ENCODE results near the gene CNTNAP5. TPM values are rescaled to one million over a fixed set of nuclear protein-coding genes. Genes with fewer than 3 reads are reported as not detected.

The CNTNAP5 gene
- polyA plus RNA-seq, 1 experiment: not detected

- Histone ChIP-seq H3K4me3 (ENCODE audit: low read depth, low read length) (no peak overlapping the region), H3K36me3 (ENCODE audit: control insufficient read depth, insufficient read depth, low read length) (no peaks in the 10 kb centered on the region), H3K27me3 (ENCODE audit: control insufficient read depth, insufficient read depth, low read length) (no peaks in the 10 kb centered on the region)
- POLR2A ChIA-PET: no interaction called here
- no peak for DNase-seq (ENCODE audit: low read depth)
- TF ChIP-seq CTCF (IDR thresholded peaks at IDR 0.05; ENCODE audit: insufficient read depth, low read depth, low read length): no peak
- CTCF ChIA-PET: no interaction called here
Observed at GRCh38 chr2:124582387-124582786, 557.3 kb downstream of the CNTNAP5 start.

GRCh38 chr2:124584615-124585014 lies 559.5 kb downstream of the CNTNAP5 start:
- ChIA-PET CTCF (no interaction called here), POLR2A (no interaction called here)
- Histone ChIP-seq H3K27me3 (ENCODE audit: control insufficient read depth, insufficient read depth, low read length) (no peaks in the 10 kb centered on the region), H3K4me3 (ENCODE audit: low read depth, low read length) (no peak overlapping the region), H3K36me3 (ENCODE audit: control insufficient read depth, insufficient read depth, low read length) (no peaks in the 10 kb centered on the region)
- no peak for DNase-seq (ENCODE audit: low read depth)
- TF ChIP-seq CTCF (IDR thresholded peaks at IDR 0.05; ENCODE audit: insufficient read depth, low read depth, low read length): no peak

- ChIA-PET POLR2A (no interaction called here), CTCF (interaction anchor here (0.6 kb wide), 1 partner anchor 135 kb away, joined by 3 read pairs; no protein-coding TSS in a partner anchor)
- TF ChIP-seq CTCF (IDR thresholded peaks at IDR 0.05; ENCODE audit: insufficient read depth, low read depth, low read length): no peak
- H3K36me3 ChIP-seq (ENCODE audit: control insufficient read depth, insufficient read depth, low read length): no peaks in the 10 kb centered on the region
- H3K27me3 ChIP-seq (ENCODE audit: control insufficient read depth, insufficient read depth, low read length): no peaks in the 10 kb centered on the region
- no peak overlapping the region for H3K4me3 ChIP-seq (ENCODE audit: low read depth, low read length)
- no peak for DNase-seq (ENCODE audit: low read depth)
Observed at GRCh38 chr2:124585277-124585676, 560.2 kb downstream of the CNTNAP5 start.

- ChIA-PET CTCF (no interaction called here), POLR2A (no interaction called here)
- TF ChIP-seq CTCF (IDR thresholded peaks at IDR 0.05; ENCODE audit: insufficient read depth, low read depth, low read length): no peak
Observed at GRCh38 chr2:124586210-124586609, 561.1 kb downstream of the CNTNAP5 start.

GRCh38 chr2:124586835-124587234 lies 561.7 kb downstream of the CNTNAP5 start:
- POLR2A ChIA-PET: no interaction called here
- TF ChIP-seq CTCF (IDR thresholded peaks at IDR 0.05; ENCODE audit: insufficient read depth, low read depth, low read length): no peak
- DNase-seq (ENCODE audit: low read depth): no peak
- Histone ChIP-seq H3K27me3 (ENCODE audit: control insufficient read depth, insufficient read depth, low read length) (no peaks in the 10 kb centered on the region), H3K4me3 (ENCODE audit: low read depth, low read length) (no peak overlapping the region), H3K36me3 (ENCODE audit: control insufficient read depth, insufficient read depth, low read length) (no peaks in the 10 kb centered on the region)
- CTCF ChIA-PET: no interaction called here

More at GRCh38 chr2:124586210-124586609, 561.1 kb downstream of the CNTNAP5 start:
- no peak for DNase-seq (ENCODE audit: low read depth)
- no peaks in the 10 kb centered on the region for H3K27me3 ChIP-seq (ENCODE audit: control insufficient read depth, insufficient read depth, low read length)
- H3K4me3 ChIP-seq (ENCODE audit: low read depth, low read length): no peak overlapping the region
- H3K36me3 ChIP-seq (ENCODE audit: control insufficient read depth, insufficient read depth, low read length): no peaks in the 10 kb centered on the region

All from BJ (cell line).